ACC112 (cell line): Measurements from ENCODE around the gene SCAND1.
A peak's percentile ranks its signal among the peaks of the same experiment; 100 is the strongest.
"Not testable (repeated sequence)": the region's sequence is repeated elsewhere in the genome, so short reads cannot be mapped to it uniquely, and the experiment has no call there.

Experiments used
- H2AFZ ChIP-seq: fragments of 200-600 bp; sonication (generic); one replicate; pipeline ENCODE4 v1.6.0; 2017; ENCODE audit warnings: antibody characterized with exemption, low read length; ENCODE audit not compliant: unreplicated experiment
- H3K27ac ChIP-seq: fragments of 200-600 bp; sonication (generic); 2 replicates; pipeline ENCODE4 v1.5.1; 2014; ENCODE audit warnings: low read depth, mild to moderate bottlenecking, antibody characterized with exemption, low read length, moderate library complexity
- H3K27me3 ChIP-seq: fragments of 200-600 bp; sonication (generic); 2 replicates; pipeline ENCODE4 v1.6.1; 2014; ENCODE audit warnings: mild to moderate bottlenecking, antibody characterized with exemption, low read length, moderate library complexity, mixed read lengths; ENCODE audit not compliant: insufficient read depth
- H3K36me3 ChIP-seq: fragments of 200-600 bp; sonication (generic); 2 replicates; pipeline ENCODE4 v1.6.1; 2016; ENCODE audit warnings: mild to moderate bottlenecking, antibody characterized with exemption, low read length, moderate library complexity, mixed read lengths; ENCODE audit not compliant: insufficient read depth
- H3K4me1 ChIP-seq: fragments of 200-600 bp; sonication (generic); one replicate; pipeline ENCODE4 v1.6.1; 2016; ENCODE audit warnings: low read length, mixed read lengths; ENCODE audit not compliant: insufficient read depth, unreplicated experiment, control insufficient read depth
- H3K4me3 ChIP-seq: fragments of 200-600 bp; sonication (generic); 2 replicates; pipeline ENCODE4 v1.5.1; 2014; ENCODE audit warnings: mild to moderate bottlenecking, low read depth, low read length
- H3K79me2 ChIP-seq: fragments of 200-600 bp; sonication (generic); one replicate; pipeline ENCODE4 v1.6.0; 2016; ENCODE audit warnings: low read length; ENCODE audit not compliant: control insufficient read depth, unreplicated experiment, insufficient read depth

The SCAND1 gene

GRCh38 chr20:35954200-35954906 lies at the start of gene SCAND1:
TSS of gene SCAND1 (minus strand) at chr20:35954502. CDS start at chr20:35954284, 218 bp downstream.
- Histone ChIP-seq H3K4me3 (peak within 1 kb of the TSS; percentile 81), H3K27ac (peak within 1 kb of the TSS; percentile 94), H3K36me3 (no peaks in the 10 kb centered on the region), H3K4me1 (peaks cover 7% of the 10 kb centered on the region), H3K27me3 (no peaks in the 10 kb centered on the region), H2AFZ (peak within 1 kb of the TSS; percentile 71), H3K79me2 (peaks cover 27% of the 10 kb centered on the region)

GRCh38 chr20:36004045-36004444 lies 49.7 kb upstream of the SCAND1 start:
- no peak overlapping the region for H3K4me3 ChIP-seq
- no peaks in the 10 kb centered on the region for H3K79me2 ChIP-seq
- H3K27ac ChIP-seq: no peak overlapping the region
- H2AFZ ChIP-seq: no peak overlapping the region
- no peaks in the 10 kb centered on the region for H3K36me3 ChIP-seq
- H3K4me1 ChIP-seq: no peaks in the 10 kb centered on the region
- H3K27me3 ChIP-seq: no peaks in the 10 kb centered on the region

GRCh38 chr20:36002855-36003254 lies 48.6 kb upstream of the SCAND1 start:
- no peaks in the 10 kb centered on the region for H3K27me3 ChIP-seq
- no peak overlapping the region for H3K4me3 ChIP-seq
- H3K4me1 ChIP-seq: no peaks in the 10 kb centered on the region
- no peak overlapping the region for H2AFZ ChIP-seq
- no peak overlapping the region for H3K27ac ChIP-seq
- no peaks in the 10 kb centered on the region for H3K79me2 ChIP-seq
- H3K36me3 ChIP-seq: no peaks in the 10 kb centered on the region

- H3K79me2 ChIP-seq, H2AFZ ChIP-seq, H3K4me1 ChIP-seq, H3K27ac ChIP-seq, H3K27me3 ChIP-seq, H3K36me3 ChIP-seq, H3K4me3 ChIP-seq: not testable (repeated sequence)
Measured at GRCh38 chr20:36001331-36001730, 47.0 kb upstream of the SCAND1 start.

GRCh38 chr20:35996492-35996891 lies 42.2 kb upstream of the SCAND1 start:
- H3K4me1 ChIP-seq, H3K27ac ChIP-seq, H3K79me2 ChIP-seq, H3K4me3 ChIP-seq, H2AFZ ChIP-seq, H3K27me3 ChIP-seq, H3K36me3 ChIP-seq: not testable (repeated sequence)

GRCh38 chr20:35994994-35995453 lies 40.7 kb upstream of the SCAND1 start:
- Histone ChIP-seq H2AFZ (no peak overlapping the region), H3K27me3 (no peaks in the 10 kb centered on the region), H3K36me3 (no peaks in the 10 kb centered on the region), H3K79me2 (no peaks in the 10 kb centered on the region), H3K27ac (no peak overlapping the region), H3K4me1 (no peaks in the 10 kb centered on the region), H3K4me3 (no peak overlapping the region)

GRCh38 chr20:35992713-35993335 lies 38.5 kb upstream of the SCAND1 start:
- Histone ChIP-seq H3K27ac (no peak overlapping the region), H3K4me1 (no peaks in the 10 kb centered on the region), H3K27me3 (no peaks in the 10 kb centered on the region), H3K79me2 (no peaks in the 10 kb centered on the region), H3K36me3 (no peaks in the 10 kb centered on the region), H2AFZ (peak overlapping the region; percentile 37), H3K4me3 (no peak overlapping the region)

GRCh38 chr20:35991142-35991771 lies 37.0 kb upstream of the SCAND1 start:
- H2AFZ ChIP-seq: no peak overlapping the region

GRCh38 chr20:35988910-35989463 lies 34.7 kb upstream of the SCAND1 start:
- no peaks in the 10 kb centered on the region for H3K36me3 ChIP-seq
- no peak overlapping the region for H2AFZ ChIP-seq
- no peak overlapping the region for H3K4me3 ChIP-seq
- H3K27ac ChIP-seq: no peak overlapping the region
- H3K79me2 ChIP-seq: no peaks in the 10 kb centered on the region
- H3K27me3 ChIP-seq: no peaks in the 10 kb centered on the region
- no peaks in the 10 kb centered on the region for H3K4me1 ChIP-seq

More at GRCh38 chr20:35991142-35991771, 37.0 kb upstream of the SCAND1 start:
- Histone ChIP-seq H3K4me3 (no peak overlapping the region), H3K36me3 (no peaks in the 10 kb centered on the region), H3K27ac (no peak overlapping the region), H3K4me1 (no peaks in the 10 kb centered on the region), H3K27me3 (no peaks in the 10 kb centered on the region), H3K79me2 (no peaks in the 10 kb centered on the region)

- Histone ChIP-seq H3K27me3 (no peaks in the 10 kb centered on the region), H3K27ac (no peak overlapping the region), H3K79me2 (no peaks in the 10 kb centered on the region), H3K4me3 (no peak overlapping the region), H3K4me1 (no peaks in the 10 kb centered on the region), H2AFZ (no peak overlapping the region), H3K36me3 (no peaks in the 10 kb centered on the region)
Measured at GRCh38 chr20:35985806-35986205, 31.5 kb upstream of the SCAND1 start.
